ENCODE measurements around the gene LRRC41. TPM values are rescaled to one million over a fixed set of nuclear protein-coding genes. Genes with fewer than 3 reads are reported as not detected.

LRRC41 gene
- total and polyA plus RNA-seq, 2 of the 13 experiments (the other 11 are each of a cell fraction or from before 2014, with no cell fraction given), result 48.1 to 53.6 TPM

DNA sequence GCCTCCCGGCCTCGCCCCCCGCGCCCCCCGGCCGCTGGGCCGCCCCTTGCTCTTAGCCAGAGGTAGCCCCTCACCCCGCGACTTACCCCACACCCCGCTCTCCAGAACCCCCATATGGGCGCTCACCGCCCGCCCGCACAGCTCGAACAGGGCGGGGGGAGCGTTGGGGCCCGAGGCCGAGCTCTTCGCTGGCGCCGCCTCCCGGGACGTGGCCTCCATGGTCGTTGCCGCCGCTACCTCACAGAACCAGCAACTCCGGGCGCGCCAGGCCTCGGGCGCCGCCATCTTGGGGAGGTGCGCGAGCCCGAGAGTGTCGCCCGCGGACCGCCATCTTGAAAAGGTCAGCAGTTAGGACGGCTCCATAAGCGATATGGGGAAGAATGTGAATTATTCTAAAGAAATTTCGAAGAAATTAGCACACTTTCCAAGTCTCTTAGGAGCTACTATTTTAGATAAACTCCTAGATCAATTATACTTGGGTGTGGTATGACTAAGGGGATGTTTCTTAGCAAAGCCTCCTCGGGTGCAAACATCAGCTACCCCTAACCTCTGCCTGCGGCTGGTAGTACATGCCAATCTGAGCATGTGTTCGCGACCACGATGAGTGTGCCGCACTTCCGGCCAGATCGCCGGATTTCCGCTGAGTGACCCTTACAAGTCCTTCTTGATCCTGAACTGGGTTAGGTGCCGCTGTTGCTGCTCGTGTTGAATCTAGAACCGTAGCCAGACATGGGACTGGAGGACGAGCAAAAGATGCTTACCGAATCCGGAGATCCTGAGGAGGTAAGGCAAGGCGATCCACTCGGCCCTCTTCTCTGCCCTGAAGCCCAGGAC is at the start of gene LRRC41, which contains the start of gene UQCRH (continued):
- TF ChIP-seq, protein P1, sequence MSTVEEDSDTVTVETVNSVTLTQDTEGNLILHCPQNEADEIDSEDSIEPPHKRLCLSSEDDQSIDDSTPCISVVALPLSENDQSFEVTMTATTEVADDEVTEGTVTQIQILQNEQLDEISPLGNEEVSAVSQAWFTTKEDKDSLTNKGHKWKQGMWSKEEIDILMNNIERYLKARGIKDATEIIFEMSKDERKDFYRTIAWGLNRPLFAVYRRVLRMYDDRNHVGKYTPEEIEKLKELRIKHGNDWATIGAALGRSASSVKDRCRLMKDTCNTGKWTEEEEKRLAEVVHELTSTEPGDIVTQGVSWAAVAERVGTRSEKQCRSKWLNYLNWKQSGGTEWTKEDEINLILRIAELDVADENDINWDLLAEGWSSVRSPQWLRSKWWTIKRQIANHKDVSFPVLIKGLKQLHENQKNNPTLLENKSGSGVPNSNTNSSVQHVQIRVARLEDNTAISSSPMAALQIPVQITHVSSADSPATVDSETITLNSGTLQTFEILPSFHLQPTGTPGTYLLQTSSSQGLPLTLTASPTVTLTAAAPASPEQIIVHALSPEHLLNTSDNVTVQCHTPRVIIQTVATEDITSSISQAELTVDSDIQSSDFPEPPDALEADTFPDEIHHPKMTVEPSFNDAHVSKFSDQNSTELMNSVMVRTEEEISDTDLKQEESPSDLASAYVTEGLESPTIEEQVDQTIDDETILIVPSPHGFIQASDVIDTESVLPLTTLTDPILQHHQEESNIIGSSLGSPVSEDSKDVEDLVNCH (CRISPR knock-in tag; IDR thresholded peaks at IDR 0.05), result no peak
- TF ChIP-seq ONECUT2 (CRISPR knock-in tag; IDR thresholded peaks at IDR 0.05) (no peak), ZNF512B (CRISPR knock-in tag; IDR thresholded peaks at IDR 0.05; ENCODE audit: borderline replicate concordance) (no peak), ZNF235 (CRISPR knock-in tag; IDR thresholded peaks at IDR 0.05; ENCODE audit: borderline replicate concordance) (peak; percentile 47; the same call in 1 of the 2 replicates), ZNF660 (CRISPR knock-in tag; IDR thresholded peaks at IDR 0.05; ENCODE audit: borderline replicate concordance, low read depth) (no peak), ELK4 (CRISPR knock-in tag; IDR thresholded peaks at IDR 0.05; ENCODE audit: borderline replicate concordance) (0 out of 2 replicates have a peak, but pooled peaks have one; percentile 27), ZNF20 (CRISPR knock-in tag; IDR thresholded peaks at IDR 0.05) (no peak)
- TF ChIP-seq, protein P2, sequence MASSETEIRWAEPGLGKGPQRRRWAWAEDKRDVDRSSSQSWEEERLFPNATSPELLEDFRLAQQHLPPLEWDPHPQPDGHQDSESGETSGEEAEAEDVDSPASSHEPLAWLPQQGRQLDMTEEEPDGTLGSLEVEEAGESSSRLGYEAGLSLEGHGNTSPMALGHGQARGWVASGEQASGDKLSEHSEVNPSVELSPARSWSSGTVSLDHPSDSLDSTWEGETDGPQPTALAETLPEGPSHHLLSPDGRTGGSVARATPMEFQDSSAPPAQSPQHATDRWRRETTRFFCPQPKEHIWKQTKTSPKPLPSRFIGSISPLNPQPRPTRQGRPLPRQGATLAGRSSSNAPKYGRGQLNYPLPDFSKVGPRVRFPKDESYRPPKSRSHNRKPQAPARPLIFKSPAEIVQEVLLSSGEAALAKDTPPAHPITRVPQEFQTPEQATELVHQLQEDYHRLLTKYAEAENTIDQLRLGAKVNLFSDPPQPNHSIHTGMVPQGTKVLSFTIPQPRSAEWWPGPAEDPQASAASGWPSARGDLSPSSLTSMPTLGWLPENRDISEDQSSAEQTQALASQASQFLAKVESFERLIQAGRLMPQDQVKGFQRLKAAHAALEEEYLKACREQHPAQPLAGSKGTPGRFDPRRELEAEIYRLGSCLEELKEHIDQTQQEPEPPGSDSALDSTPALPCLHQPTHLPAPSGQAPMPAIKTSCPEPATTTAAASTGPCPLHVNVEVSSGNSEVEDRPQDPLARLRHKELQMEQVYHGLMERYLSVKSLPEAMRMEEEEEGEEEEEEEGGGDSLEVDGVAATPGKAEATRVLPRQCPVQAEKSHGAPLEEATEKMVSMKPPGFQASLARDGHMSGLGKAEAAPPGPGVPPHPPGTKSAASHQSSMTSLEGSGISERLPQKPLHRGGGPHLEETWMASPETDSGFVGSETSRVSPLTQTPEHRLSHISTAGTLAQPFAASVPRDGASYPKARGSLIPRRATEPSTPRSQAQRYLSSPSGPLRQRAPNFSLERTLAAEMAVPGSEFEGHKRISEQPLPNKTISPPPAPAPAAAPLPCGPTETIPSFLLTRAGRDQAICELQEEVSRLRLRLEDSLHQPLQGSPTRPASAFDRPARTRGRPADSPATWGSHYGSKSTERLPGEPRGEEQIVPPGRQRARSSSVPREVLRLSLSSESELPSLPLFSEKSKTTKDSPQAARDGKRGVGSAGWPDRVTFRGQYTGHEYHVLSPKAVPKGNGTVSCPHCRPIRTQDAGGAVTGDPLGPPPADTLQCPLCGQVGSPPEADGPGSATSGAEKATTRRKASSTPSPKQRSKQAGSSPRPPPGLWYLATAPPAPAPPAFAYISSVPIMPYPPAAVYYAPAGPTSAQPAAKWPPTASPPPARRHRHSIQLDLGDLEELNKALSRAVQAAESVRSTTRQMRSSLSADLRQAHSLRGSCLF (CRISPR knock-in tag; IDR thresholded peaks at IDR 0.05; ENCODE audit: borderline replicate concordance), result no peak
- TF ChIP-seq, protein P3, sequence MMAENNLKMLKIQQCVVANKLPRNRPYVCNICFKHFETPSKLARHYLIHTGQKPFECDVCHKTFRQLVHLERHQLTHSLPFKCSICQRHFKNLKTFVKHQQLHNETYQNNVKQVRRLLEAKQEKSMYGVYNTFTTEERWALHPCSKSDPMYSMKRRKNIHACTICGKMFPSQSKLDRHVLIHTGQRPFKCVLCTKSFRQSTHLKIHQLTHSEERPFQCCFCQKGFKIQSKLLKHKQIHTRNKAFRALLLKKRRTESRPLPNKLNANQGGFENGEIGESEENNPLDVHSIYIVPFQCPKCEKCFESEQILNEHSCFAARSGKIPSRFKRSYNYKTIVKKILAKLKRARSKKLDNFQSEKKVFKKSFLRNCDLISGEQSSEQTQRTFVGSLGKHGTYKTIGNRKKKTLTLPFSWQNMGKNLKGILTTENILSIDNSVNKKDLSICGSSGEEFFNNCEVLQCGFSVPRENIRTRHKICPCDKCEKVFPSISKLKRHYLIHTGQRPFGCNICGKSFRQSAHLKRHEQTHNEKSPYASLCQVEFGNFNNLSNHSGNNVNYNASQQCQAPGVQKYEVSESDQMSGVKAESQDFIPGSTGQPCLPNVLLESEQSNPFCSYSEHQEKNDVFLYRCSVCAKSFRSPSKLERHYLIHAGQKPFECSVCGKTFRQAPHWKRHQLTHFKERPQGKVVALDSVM (CRISPR knock-in tag; IDR thresholded peaks at IDR 0.05), result no peak; the same call in 1 of the 2 replicates
